GM18526 (cell line): ENCODE data around the gene IL17RA.

Source experiments
- POLR2A ChIP-seq: IDR thresholded peaks from 3 replicates; pipeline ENCODE4 v1.6.1; 2011; ENCODE audit not compliant: insufficient read length; ENCODE audit errors: extremely low read depth

IL17RA gene

DNA sequence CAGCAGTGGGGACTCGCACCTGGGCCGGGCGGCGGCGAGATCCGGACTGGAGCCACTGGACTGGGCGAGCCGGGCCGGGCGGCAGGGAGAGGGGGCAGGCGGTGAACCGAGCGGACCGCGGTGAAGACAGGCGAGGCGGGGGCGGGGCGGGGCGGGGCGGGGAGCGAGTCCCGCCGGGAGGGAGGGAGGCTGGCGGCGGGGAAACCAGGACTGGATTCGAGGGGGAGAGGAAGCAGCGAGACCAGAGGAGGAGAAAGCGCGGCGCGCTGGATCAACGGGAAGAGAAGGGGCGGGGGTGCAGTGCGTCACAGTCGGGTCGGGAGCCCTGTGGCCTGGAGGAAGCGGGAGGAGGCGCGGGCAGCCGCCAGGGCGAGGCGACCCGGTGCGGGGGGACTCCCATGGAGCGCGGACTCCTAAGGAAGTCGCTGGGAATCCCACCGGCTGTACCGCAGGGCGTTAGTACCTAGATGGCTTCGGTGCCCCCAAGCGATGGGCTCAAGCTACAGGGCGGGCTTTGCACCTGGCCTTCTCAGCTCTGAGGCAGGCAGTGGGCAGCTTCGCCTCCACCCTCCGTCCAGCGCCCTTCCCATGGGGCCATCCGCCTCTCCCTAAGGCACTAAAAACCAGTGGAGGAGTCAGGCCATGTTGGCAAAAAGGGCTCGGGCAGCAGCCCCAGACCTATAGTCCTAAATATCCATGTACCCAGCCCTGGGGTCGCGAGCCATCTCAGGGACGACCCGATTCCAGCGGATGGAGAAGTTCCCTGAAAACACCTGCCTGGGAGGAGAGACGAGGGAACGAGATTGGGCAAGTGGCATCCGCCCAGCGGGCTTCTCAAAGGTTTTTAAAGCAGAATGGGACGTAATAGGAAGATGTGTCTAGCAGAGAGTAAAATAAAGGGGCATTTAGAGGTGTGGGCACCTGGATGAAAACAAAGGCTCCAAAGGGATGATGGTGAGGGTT is 36.7 kb downstream of the IL17RA start, which contains the start of gene TMEM121B:
Gene TMEM121B (minus strand): TSS at position 128 of the 963 bp plus-strand sequence. CDS start 233 bp downstream, outside the sequence.
- no peak for TF ChIP-seq POLR2A

DNA sequence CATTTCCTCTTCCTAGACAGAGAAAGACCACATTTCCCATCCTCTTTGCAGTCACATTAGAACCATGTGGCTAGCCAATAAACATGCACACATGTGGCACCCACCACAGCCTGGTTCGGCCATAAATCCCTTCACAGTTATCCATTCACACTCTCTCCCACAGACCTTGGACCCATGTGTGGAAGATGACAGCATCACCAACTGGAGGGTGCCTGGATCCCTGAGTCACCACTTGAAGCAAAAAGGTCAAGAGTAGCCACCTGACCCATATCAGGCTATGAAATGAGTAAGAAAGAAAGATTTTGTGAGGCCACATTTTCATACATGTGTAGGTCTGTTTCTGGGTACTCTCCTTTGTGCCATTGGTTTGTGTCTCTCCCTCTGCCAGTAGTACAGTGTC is 45.4 kb downstream of the IL17RA start:
- TF ChIP-seq POLR2A: no peak

DNA sequence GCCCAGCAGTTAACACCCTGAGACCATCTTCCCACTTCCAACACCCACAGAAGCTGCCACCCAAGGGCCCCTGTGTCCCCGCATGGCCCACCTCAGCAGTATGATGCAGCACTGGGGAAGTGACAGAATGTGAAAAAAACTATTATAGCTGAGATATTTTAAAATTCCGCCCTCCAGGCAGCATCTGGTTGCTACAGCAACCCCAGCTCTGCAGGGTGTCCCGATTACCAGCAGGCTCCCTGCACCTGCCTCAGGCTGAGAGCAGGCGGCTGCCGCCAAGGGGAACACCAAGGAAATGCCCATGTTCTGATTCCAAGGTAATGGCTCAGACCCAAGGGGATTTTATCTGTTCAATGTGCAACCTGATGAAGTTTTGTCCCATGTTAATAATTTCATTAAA is 46.9 kb downstream of the IL17RA start:
- TF ChIP-seq POLR2A: no peak

DNA sequence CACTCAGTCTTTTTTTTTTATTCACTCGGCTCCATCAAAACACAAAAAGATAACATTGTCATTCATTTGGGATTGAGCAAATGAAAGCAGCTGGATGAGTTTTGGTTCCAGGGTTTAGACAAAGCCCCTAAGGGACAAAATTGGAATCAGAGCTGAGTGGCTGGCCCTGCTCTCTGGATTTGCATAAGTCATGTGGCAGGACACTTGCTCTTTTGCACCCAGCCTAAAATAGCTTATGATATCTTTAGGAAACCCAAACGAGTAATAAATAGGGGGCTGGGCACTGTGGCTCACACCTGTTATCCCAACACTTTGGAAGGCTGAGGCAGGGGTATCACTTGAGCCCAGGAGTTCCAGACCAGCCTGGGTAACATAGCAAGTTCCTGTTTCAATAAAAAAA is 47.3 kb downstream of the IL17RA start:
- no peak for TF ChIP-seq POLR2A

DNA sequence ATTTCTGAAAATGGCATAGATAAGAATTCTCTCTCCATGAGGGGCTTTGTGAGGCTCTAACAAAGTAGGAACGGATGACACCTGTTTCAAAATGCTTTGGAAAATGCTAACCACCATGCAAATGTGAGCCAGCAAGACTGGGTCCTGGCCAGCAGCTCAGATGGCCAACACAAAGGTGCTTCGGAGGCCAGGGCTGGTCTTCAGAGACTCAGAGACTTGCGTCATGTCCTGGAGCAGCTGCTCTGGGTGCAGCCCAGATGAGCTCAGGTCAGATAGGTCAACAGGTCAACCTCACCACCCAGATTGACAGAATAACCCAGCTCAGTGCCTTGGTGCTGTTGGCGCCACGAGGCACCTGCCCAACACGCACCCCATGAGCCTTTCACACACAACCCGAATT is 48.3 kb downstream of the IL17RA start:
- no peak for TF ChIP-seq POLR2A

DNA sequence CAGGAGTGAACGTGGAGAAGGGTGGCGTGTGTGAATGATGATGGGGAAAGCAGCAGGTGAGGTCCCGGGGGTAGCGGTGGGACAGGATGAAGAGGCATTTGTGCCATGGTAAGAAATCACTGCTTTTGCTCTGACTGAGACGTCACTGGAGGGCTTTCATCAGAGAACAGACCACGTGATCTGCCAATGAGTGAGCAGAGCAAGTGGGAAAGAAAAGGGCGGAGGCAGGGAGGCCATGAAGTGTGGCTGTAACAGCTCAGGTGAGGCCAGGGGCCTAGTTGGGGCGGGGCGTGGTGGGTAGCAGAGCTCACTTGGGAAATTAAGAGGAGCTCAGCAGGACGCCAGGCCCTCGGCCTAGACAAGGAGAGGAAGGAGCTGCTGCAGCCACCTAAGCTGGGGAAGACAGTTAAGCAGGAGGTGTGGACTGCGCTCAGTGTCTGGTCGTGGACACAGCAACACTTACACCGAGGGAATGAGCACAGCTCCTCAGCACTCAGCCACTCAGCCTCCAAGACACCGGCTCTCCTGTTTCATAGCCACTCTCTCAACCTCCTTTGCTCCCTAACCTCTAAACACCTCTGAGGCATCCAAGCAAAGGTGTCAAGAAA is 50.5 kb downstream of the IL17RA start:
- TF ChIP-seq POLR2A: no peak

DNA sequence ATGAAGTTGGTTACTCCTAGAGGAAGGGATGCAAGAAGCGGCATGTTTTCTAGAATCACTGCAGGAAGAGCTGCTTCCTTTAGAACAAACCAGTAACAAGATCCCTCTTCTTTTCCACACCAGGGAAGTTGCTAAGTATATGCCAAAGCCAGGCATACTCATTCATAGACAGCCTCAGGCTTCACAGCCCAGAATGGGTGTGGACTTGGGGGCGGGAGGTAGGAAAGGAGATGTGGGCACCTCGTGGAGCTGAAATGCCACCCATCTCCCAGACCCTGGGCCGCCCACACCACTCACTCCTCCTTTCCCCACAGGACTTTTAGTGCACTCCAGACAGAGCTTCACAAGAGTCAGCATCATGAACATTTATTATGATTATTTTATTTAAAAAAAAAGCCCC is 52.4 kb downstream of the IL17RA start:
- no peak for TF ChIP-seq POLR2A

DNA sequence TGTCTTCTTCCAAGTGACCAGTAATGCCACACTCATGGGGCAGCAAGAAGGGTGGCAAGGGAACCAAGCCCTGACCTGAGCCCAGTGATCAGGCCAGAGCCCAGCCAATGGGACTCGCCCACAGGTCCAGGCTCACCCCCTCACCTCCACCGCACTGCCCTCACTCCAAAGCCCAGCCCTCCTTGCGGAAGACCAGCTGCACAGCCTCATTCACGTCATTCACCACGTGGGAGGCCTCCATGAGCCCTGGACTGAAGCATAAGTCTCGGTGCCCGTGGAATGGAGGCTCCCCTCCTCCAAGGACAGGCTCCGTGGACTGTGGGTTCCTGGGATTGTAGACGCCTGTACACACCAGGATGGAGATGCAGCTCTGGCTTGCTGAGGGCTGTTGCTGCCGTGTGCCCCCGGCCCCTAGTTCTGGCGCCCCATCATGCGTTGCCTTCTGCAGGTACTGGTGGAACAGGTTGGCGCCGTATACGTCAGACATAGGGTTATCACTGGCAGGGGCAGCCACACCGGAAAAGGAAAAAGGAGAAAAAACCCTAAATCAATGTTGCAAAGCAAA is 53.1 kb downstream of the IL17RA start:
- no peak for TF ChIP-seq POLR2A

DNA sequence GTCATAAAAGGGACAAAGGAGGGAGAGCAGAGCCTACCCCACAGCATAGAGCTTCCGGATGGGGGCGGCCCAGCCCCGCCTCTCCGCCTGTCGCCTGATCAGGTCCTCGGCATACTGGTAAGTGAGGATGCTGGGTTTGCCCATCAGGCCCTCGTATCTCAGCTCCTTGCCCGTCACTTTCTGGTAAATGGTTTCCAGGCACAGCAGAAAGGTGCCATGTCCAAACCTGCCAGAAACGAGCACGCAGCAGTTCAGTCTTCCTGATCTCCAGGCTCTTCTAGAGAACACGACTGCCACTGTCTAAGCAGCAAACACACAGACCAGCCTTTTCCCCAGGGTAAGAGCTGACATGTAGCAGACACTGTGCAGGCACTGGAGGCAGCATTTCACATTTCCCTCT is 53.7 kb downstream of the IL17RA start:
- no peak for TF ChIP-seq POLR2A

DNA sequence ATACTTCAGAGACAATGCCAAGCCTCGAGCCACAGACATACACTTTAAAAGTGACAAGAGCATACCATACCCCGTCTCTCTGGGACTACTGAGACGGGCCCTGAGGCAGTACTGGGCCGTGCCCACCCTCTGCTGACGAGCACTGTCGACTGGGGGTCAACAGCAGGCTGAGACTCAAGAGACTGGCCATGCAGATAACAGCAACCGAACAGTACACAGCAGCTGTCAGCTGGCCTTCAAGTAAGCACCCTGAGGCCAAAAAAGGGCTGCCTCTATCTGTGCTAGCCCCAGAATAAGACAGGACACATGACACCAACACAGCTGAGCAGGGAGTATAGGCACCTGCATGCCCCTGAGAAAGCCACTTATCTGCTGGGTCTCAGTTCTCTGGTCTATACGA is 55.2 kb downstream of the IL17RA start:
- TF ChIP-seq POLR2A: no peak

DNA sequence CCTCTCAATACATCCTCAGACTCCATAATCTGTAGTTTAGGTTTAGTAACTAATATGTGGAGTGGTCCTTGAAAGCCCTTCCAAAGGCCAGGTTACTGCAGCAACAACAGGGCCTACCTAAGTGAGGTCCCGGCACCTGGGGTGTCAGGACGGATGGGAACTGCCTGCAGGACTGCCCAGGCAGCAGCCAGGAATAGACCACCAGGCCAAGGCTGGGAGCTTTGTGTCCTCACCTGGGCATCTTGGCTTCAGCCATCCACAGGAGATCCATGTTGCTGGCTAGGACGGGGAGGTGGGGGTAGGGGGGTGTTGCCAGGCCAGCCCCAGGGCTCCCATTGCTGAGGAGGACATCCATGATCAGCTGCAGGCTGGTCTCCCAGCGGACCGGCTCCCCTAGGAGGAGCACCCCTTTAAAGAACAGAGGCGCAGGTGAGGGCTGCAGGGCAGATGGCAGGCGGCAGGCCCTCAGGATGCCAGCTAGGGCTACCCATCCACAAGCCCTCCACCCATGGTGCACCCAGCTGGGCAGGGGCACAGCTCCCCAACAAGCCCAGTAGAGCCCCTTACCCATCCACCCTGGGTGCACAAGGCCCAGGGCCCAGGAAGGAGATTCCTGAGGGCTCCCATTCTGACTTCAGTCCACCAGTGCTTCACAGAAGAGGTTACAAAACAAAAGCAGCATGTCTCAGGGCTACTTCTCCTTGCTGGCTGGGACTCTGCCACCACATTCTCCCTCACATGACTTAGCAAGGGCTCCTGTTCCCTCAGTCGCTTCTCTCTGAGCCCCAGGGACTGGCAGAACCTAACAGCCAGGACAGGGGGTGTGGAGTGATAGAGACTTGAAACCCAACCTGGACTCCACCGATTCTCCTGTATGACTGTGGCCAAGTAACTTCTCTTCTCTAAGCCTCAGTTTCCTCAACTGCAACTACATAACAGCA is 56.3 kb downstream of the IL17RA start:
- no peak for TF ChIP-seq POLR2A

DNA sequence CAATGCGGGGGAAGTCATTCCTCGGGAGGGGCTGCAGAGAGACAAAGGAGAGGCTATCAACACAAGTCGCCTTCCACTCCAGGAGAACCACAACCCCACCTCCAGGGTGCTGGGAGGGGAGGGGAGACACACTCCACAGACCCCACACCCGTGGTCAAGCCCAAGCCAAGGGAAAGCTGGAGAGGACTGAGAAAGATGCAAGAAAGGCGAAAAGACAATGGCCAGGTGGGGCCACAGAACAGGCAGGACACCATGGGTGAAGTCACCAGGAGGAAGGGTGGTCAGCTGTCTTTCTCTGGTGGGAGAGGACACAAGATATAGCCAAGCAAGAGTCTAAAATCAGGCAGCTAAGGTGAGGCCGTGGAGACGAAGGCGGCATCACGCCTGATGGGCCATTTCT is 58.3 kb downstream of the IL17RA start:
- TF ChIP-seq POLR2A: no peak

DNA sequence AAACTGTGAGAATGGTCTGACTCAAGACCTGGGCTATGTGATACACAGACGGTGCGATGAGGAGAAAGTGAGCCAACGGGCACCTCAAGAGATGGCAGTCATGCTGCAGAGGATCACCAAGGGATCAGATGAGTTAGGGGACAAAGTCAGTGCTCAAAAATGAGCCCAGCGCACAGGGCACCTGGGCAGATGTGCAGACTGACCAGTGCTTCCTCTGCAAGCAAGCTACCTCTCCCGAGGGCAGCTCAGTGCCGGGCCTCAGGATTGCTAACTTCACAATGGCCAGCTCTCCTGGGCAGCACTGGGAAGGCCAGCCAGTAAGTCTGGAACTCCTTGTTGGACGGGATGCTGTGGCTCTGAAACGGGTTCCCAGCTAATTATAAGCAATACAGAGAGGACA is 59.0 kb downstream of the IL17RA start:
- no peak for TF ChIP-seq POLR2A

DNA sequence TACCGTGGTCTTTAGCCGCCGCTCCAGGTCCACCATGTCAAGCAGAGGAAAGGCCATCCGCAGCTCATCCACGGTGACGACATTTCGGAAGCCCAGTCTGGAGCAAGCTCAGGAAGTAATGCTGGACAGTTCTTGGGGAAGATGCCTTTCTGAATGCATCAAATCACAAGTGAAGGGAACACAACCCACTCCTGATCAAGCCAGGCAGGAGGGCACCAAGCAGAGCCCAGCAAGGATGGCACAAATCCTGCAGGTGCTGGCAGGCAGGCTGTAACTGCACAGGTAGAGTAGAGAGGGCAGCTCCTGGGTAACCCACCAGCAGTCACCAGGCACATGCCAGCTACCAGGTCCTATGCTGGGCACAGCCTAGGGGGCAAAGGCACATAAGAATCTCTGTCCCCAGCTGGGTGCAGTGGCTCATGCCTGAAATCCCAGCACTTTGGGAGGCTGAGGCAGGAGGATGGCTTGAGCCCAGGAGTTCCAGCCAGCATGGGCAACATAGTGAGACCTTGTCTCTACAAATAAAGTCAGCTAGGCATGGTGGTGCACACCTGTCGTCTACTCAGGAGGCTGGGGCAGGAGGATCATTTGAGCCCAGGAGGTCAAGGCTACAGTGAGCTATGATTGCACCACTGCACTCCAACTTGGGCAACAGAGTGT is 60.4 kb downstream of the IL17RA start:
- no peak for TF ChIP-seq POLR2A
